Measurements from ENCODE around the gene NCOR1.

- TF ChIP-seq CTCF (IDR thresholded peaks at IDR 0.05; ENCODE audit: insufficient read depth, low read length, poor library complexity, severe bottlenecking), result no peak
- no peak for TF ChIP-seq EZH2phosphoT487 (conservative IDR thresholded peaks at IDR 0.05; ENCODE audit: low read length)
Measured at GRCh38 chr17:16212793-16213192, 2.5 kb downstream of the NCOR1 start.
